SW480 (cell line): ENCODE measurements around the gene PTPDC1.
"Not testable (repeated sequence)": the region's sequence is repeated elsewhere in the genome, so short reads cannot be mapped to it uniquely, and the experiment has no call there.

Experiments
- DNase-seq: peaks from one replicate; pipeline ENCODE4 v3.0.0-alpha.2; 2016; ENCODE audit warnings: low spot score

Gene PTPDC1

DNA sequence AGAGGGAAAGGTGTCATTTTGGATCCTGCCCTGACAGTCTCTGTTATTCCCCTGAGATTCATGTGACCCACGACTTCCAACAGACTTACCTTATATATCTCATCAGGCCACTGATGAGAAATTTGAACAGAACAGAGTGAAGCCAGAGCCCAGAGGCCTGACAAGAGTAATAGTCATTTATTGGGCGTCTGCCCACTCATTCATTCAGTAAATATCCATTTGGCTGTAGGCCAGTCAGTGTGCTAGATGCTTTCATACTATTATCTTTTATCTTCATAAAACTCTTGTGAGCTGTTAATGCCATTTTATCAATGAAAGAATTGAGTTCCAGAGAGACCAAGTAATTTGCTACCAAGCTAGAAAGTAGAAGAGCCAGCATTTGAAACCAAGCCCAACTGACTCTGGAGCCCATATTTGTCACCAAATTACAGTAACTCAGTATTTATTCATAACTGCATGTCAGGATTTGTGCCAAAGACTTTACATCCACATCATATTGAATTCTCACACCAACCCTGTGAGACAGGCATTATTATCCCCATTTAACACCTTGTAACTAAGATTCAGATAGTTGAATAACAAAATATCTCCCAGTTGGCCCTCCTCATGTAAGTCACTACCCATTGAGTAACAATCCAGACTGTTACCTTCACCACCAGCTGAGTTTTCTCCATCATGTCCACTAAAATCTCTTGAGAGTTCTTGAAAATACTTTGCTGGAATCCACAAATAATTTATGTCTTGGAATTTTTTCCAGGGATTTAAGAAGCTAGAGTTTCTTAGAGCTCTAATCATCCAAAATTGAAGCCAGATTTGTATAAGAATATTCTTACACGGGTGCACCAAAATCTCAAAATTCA is 2.5 kb downstream of the PTPDC1 start:
- no peak for DNase-seq

DNA sequence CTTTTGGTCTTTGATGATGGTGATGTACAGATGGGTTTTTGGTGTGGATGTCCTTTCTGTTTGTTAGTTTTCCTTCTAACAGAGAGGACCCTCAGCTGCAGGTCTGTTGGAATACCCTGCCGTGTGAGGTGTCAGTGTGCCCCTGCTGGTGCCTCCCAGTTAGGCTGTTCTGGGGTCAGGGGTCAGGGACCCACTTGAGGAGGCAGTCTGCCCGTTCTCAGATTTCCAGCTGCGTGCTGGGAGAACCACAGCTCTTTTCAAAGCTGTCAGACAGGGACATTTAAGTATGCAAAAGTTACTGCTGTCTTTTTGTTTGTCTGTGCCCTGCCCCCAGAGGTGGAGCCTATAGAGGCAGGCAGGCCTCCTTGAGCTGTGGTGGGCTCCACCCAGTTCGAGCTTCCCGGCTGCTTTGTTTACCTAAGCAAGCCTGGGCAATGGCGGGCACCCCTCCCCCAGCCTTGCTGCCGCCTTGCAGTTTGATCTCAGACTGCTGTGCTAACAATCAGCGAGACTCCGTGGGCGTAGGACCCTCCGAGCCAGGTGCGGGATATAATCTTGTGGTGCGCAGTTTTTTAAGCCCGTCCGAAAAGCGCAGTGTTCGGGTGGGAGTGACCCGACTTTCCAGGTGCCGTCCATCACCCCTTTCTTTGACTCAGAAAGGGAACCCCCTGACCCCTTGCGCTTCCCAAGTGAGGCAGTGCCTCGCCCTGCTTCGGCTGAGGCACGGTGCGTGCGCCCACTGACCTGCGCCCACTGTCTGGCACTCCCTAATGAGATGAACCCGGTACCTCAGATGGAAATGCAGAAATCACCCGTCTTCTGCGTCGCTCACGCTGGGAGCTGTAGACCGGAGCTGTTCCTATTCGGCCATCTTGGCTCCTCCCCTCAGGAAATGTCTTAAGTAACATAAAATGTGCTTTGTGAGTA is 10.2 kb downstream of the PTPDC1 start:
- DNase-seq, result not testable (repeated sequence)

DNA sequence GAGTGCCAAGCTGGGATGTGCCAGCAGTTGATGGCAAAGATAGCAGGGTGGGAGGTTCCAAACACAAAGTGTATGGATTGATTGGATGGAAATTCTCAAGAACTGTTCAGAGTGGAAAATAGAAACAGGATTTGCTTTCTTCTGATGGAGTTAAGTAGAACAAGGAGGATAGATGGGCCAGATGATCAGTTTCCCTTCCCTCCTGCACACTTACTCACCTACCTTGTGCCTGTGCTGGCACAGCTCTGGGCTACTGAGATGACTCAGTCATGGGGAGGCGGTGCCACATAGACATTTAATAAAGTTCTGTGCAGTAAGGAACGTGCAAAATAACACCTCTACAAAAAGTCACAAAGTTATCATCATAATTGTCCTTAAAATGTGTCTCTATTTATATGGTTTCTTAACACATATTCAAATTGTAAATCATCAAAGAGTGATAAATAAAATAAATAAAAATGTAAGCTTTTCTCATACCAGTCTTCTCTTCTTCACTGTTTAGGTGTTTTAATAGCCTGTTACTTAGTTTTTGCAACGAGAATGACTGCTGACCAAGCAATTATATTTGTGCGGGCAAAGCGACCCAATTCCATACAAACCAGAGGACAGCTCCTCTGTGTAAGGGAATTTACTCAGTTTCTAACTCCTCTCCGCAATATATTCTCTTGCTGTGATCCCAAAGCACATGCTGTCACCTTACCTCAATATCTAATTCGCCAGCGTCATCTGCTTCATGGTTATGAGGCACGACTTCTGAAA is 12.7 kb downstream of the PTPDC1 start:
- no peak for DNase-seq

DNA sequence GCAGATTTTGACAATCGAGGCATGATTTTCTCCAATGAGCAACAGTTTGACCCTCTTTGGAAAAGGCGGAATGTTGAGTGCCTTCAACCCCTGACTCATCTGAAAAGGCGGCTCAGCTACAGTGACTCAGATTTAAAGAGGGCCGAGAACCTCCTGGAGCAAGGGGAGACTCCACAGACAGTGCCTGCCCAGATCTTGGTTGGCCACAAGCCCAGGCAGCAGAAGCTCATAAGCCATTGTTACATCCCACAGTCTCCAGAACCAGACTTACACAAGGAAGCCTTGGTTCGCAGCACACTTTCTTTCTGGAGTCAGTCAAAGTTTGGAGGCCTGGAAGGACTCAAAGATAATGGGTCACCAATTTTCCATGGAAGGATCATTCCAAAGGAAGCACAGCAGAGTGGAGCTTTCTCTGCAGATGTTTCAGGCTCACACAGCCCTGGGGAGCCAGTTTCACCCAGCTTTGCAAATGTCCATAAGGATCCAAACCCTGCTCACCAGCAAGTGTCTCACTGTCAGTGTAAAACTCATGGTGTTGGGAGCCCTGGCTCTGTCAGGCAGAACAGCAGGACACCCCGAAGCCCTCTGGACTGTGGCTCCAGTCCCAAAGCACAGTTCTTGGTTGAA is 13.6 kb downstream of the PTPDC1 start:
- no peak for DNase-seq

DNA sequence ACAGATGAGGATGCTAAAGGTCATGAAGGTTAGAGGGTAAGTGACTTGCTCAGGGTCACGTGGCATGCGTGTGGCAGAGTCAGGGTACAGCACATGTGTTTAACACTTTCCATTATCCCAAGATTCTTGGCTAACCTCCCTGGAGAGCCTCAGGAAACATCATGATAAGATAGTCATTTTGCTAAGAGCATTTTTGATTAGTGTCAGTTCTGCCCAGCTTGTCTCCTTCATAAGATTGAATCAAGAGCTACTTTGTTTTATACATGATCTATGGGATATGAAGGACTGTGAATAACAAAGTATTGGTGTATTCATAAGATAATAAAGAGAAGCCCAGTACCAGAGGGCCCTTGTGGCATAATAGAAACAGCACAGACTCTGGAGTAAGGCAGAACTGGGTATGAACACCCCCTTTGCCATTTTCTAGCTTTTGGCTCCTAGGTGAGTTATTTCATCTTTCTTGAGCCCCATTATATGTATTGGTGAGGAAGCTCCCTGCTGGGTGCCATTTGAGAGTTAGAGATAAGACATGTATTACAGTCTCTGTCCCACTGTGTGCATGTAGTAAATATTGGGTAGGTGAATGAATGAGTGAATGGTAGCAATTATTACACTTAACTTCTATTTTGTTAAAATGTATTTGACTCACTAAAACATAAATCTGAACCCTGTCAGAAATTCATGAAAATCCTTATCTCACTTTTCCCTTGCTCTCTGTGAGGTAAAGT is 16.1 kb downstream of the PTPDC1 start:
- DNase-seq, result no peak

DNA sequence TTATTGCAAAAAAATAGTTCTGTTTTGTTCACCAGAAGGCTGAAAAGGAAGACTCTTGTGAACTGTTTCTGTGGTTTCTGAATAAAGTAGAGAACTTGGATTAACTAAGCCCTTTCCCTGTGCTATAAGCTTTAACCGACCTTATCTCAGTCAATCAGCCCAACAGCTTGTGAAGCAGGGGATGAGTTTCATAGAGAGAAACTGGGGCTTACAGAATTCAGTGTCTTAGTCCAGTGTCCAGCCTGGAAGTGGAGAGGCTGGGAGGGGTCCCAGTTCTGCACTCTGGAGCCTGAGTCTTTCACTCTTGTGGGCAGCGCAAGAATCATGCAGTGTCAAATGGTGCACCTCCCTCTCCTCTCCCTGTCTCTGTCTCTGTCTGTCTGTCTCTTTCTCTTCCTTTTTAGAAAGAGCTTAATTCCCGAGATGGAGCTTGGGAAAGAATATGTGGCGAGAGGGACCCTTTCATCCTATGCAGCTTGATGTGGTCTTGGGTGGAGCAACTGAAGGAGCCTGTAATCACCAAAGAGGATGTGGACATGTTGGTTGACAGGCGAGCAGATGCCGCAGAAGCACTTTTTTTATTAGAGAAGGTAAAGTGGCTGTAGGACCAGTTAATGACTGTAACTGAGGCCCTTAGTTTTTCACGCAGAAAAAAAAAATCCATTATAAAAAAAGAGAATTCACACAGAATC is 17.0 kb downstream of the PTPDC1 start:
- DNase-seq, result peak; percentile 14

DNA sequence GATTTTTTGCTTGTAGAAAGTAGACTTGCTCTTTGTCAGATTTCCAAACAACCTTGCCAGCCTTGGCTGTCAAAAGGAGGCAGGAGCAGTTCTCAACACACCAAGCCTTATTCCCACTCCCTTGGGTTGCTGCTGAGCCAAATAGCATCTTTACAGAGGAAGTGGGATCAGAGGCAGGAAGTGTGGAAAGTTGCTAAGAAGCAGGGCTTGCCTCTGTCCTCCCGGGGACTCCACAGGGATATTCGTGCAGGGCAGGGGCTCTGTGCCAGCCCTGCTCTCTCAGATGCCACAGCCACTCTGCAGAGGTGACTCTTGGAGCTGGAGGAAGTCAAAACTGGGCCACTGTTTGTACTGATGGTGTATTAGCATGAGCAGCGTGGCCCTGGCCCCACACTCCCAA is 24.3 kb downstream of the PTPDC1 start:
- DNase-seq, result no peak

DNA sequence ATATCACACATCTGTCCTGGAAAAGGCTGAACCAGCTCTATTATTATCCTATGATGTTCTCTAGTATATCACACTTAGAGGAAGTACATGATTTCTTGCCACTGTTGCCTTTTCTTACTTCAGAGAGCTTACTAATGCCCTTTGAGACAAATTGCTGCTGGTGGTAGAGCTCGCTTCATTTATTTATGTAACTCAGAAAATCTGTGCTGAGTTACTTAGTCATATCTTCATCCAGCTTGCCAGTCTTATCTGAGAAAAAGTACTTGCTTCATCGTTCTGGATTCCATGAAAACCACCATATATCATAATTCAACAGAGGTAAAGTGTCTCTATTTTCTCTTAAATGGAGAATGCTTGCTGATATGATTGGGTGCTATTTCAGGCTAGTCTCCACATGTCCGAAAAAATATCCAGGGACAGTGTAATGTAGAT is 26.6 kb downstream of the PTPDC1 start:
- DNase-seq, result no peak

DNA sequence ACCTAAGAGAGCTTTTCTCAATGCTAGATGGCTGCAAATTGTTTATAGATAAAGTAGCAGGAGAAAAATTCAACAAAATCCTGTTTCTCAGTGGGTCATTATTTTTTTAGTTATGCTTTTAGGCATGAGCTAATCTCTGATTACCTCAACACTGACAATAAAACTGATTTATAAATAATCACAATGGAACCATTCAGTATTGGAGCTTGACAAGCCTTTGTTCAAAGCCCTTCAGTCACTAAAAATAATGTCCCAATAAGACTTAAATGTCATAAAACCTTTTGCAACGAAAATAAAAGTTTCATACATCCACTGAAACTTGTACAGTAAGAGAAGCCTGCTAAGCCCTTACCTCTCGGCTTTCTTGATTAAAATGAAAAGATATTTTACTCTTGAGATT is 27.2 kb downstream of the PTPDC1 start:
- DNase-seq, result no peak

DNA sequence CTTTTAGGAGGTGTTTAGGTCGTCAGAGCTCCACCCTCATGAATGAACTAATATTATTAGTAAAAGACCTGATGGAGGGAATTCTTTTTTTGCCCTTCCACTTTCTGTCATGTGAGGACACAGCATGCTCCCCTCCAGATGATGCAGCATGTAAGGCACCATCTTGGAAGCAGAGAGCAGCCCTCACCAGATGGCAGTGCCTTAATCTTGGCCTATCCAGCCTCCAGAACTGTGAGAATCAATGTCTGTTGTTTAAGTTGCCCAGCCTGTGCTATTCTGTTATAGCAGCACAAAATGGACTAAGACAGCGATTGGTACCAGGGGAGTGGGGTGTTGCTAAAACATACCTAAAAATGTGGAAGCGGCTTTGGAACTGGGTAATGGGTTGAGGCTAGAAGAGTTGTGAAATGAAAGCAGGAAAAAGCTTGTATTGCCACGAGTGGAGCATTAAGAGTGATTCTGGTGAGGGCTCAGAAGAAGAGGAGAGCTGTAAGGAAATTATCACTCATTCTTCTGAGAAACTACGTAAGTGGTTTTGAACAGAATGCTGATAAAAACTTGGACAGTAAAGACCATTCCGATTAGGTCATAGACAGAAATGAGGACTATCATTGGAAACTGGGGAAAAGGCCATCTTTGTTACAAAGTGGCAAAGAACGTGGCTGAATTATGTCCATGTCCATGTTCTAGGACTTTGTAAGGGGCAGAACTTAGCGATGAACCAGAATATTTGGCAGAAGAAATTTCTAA is 28.6 kb downstream of the PTPDC1 start:
- DNase-seq, result no peak

DNA sequence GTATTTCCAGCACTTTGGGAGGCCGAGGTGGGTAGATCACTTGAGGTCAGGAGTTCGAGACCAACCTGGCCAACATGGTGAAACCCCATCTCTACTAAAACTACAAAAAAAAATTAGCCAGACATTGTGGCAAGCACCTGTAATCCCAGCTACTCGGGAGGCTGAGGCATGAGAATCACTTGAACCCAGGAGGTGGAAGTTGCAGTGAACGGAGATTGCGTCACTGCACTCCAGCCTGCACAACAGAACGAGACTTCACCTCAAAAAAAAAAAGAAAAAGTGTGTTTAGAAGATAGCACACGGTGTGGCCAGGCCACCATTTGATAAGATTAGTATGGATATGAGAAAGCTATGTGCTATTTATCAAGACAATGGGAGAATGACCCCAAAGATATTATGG is 35.8 kb downstream of the PTPDC1 start:
- DNase-seq, result not testable (repeated sequence)

DNA sequence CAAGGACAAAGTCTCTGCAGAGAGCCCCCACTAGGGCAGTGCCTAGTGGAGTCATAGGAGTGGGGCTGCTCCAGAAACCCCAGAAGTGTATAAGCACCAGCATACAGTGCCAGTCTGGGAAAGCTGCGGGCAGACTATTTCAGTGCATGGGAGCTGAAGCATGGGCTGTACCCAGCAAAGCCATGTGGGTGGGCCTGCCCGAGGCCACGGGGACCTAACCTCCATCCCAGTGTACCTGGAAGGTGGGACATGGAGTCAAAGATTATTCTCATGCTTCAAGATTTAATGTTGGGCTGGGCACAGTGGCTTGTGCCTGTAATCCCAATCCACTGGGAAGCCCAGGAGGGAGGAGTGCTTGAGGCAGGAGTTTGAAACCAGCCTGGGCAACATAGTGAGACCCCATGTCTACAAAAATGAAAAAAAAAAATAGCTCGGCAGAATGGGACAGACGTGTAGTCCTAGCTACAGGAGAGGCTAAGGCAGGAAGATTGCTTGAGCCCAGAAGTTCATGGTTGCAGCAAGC is 36.7 kb downstream of the PTPDC1 start:
- DNase-seq, result no peak

DNA sequence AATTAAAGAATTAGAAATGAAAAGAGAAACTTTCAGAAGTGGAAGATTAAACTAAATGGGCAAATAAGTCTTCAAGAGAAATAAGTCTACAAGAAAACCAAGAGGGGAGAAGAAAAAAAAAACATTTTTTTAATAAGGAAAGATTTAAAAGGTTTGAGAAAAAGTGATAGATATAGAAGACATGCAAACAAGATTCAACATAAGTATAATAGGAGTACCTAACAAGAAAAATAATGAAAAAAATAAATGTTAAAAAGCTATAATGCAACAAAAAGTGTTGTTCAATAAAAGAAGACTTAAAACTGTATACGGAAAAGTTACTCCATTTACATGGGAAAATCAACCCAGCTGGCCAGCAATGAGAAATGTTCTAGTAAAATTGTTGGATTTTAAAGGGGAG is 42.6 kb downstream of the PTPDC1 start:
- no peak for DNase-seq

DNA sequence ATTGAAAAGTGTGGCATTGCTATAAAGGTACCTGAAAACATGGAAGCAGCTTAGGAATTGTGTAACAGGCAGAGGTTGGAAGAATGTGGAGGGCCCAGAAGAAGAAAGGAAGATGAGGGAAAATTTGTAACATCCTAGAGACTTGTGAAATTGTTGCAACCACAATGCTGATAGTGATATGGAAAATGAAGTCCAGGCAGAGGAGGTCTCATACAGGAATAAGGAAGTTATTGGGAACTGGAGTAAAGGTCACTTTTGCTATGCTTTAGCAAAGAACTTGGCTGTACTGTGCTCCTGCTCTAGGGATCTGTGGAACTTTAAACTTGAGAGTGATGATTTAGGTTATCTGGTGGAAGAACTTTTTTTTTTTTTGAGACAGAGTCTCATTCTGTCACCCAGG is 43.5 kb downstream of the PTPDC1 start:
- no peak for DNase-seq

DNA sequence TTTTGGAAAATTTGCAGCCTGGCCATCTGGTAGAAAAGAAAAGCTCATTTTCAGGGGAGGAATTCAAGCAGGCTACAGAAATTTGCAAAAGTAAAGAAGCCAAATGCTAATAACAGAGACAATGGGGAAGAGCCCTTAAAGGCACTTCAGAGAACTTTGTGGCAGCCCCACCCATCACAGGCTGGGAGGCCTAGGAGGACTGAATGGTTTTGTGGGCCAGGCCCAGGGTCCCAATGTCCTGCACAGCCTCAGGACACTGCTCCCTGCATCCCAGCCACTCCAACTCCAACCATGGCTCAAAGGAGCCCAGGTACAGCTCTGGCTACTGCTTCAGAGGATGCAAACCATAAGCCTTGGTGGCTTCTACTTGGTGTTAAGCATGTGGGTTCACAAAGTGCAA is 44.3 kb downstream of the PTPDC1 start:
- DNase-seq, result no peak

DNA sequence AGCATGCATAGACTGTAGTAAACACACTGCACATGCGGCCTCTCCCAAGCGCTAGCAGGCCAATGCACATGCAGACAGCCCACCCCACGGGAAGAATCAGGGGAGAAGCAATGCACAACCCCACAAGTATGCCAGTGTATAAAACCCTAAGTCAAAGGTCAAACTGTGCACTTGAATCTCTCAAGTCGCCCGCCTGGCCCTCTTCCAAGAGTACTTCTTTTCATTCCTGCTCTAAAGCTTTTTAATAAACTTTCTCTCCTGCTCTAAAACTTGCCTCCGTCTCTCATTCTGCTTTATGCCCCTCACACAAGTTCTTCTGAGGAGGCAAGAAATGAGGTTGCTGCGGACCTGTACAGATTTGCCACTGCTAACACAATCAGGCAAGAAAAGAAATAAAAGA is 50.4 kb downstream of the PTPDC1 start:
- DNase-seq, result no peak

DNA sequence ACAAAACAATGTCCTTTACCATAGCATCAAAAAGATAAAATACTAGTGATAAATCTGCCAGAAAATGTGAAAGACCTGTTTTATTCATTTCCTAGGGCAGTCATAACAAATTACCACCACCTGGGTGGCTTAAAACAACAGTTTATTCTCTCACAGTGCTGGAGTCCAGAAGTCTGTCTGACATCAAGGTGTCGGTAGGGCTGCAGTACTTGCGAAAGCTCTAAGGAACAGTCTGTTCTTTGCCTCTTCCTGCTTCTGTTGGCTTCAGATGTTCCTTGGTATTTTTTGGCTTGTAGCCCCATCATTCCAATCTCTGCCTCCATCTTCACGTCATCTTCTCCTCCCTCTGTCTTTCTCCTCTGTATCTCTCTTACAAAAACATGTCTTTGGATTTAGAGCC is 51.0 kb downstream of the PTPDC1 start:
- no peak for DNase-seq

DNA sequence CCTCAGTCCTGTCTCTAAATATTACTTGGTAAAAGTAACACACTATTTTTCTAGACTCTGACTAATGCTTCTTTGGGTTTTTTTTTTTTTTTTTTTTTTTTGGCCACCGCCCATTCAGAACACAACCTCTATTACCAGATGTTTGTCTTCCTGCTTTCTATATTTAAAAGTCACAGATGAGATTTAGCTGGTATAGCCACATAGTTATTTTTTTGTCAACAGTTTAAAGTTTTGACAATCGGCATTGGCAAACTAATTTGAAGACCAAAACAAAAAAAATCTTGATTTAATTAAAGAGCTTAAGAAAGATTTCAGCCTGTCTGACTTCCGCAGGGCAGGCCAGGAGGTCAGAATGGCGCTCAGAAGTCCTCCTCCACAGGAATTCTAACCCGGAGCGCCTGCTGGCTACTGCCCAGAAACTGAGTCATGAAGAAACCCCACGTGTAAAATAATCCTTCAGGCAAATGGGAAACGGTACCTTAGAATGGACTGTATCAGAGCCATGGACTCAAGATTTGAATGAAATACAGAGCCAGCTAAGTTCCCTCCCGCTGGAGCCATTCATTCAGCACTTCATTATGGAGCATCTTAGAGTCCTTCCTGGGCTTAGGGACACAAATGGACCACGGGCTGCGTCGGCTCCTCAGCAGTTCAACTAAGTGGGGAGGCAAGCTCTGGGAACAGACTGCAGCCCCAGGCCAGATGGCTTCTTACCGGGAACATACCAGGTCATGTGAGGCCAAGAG is 55.6 kb downstream of the PTPDC1 start:
- peak; percentile 9 for DNase-seq

DNA sequence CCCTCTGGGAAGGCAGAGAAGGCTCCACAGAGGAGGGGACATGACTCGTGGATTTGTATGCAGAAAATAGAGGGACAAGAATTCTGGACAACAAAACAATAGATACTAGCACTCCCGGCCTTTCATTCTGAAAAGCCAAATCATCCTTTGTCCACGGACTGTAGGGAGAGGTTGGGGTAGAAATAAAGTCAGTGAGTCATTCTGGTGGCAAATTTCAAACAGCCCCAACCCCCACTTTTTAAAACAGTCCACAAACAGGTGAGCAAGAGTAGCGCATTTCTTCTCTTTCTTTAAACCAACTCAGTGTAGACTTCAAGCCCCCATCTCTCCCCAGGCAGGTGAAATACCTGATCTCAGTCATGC is 56.1 kb downstream of the PTPDC1 start:
- DNase-seq, result no peak
